GM06990 (cell line): ENCODE results near the gene AFF2.
A peak's percentile ranks its signal among the peaks of the same experiment; 100 is the strongest.

ENCODE experiments used
- DNase-seq: peaks from one replicate; pipeline ENCODE4 v3.0.0-alpha.2; 2011; ENCODE audit not compliant: insufficient read length; ENCODE audit errors: extremely low read depth
- H3K27me3 ChIP-seq: replicated peaks from 2 replicates; pipeline ENCODE4 v1.6.0; 2011; ENCODE audit warnings: low read length; ENCODE audit not compliant: control insufficient read depth, insufficient read depth
- H3K36me3 ChIP-seq: 2 replicates; pipeline ENCODE4 v1.5.1; 2011; ENCODE audit warnings: low read length; ENCODE audit not compliant: control insufficient read depth, insufficient read depth
- H3K4me3 ChIP-seq: replicated peaks from 2 replicates; pipeline ENCODE4 v1.5.1; 2011; ENCODE audit warnings: low read depth, mild to moderate bottlenecking, control low read depth, low read length
- CTCF ChIP-seq: IDR thresholded peaks from 2 replicates; pipeline ENCODE4 v1.5.1; 2011; ENCODE audit warnings: low read length, control low read depth, mild to moderate bottlenecking, inconsistent platforms; ENCODE audit not compliant: insufficient read depth, poor library complexity, severe bottlenecking

The AFF2 gene

GRCh38 chrX:148540671-148541583 lies 40.5 kb downstream of the AFF2 start:
- H3K4me3 ChIP-seq: no peak overlapping the region

GRCh38 chrX:148541584-148541940 lies 41.1 kb downstream of the AFF2 start:
- Histone ChIP-seq H3K27me3 (no peaks in the 10 kb centered on the region), H3K4me3 (no peak overlapping the region)
- TF ChIP-seq CTCF: no peak

More at GRCh38 chrX:148540671-148541583, 40.5 kb downstream of the AFF2 start:
- DNase-seq: no peak
- Histone ChIP-seq H3K36me3 (no peaks in the 10 kb centered on the region), H3K27me3 (no peaks in the 10 kb centered on the region)
- no peak for TF ChIP-seq CTCF

GRCh38 chrX:148542481-148543255 lies 42.3 kb downstream of the AFF2 start:
- H3K27me3 ChIP-seq: no peaks in the 10 kb centered on the region
- H3K4me3 ChIP-seq: no peak overlapping the region
- no peak for TF ChIP-seq CTCF
- no peak for DNase-seq
- H3K36me3 ChIP-seq: no peaks in the 10 kb centered on the region

More at GRCh38 chrX:148541584-148541940, 41.1 kb downstream of the AFF2 start:
- no peak for DNase-seq
- no peaks in the 10 kb centered on the region for H3K36me3 ChIP-seq

- Histone ChIP-seq H3K4me3 (no peak overlapping the region), H3K27me3 (no peaks in the 10 kb centered on the region), H3K36me3 (no peaks in the 10 kb centered on the region)
- DNase-seq: no peak
- peak; percentile 16 for TF ChIP-seq CTCF
Observed at GRCh38 chrX:148552775-148553174, 52.4 kb downstream of the AFF2 start.

- DNase-seq: no peak
- no peak overlapping the region for H3K4me3 ChIP-seq
- TF ChIP-seq CTCF: no peak
- no peaks in the 10 kb centered on the region for H3K27me3 ChIP-seq
- H3K36me3 ChIP-seq: no peaks in the 10 kb centered on the region
Observed at GRCh38 chrX:148555101-148555500, 54.7 kb downstream of the AFF2 start.
